Mucosa of stomach (tissue), 1 donor: ENCODE results near the gene TOMT.
"Not testable (repeated sequence)": the region's sequence is repeated elsewhere in the genome, so short reads cannot be mapped to it uniquely, and the experiment has no call there.

ENCODE experiments used
- H3K27me3 ChIP-seq: one replicate; pipeline ENCODE4 v1.7.0; 2013; ENCODE audit warnings: mild to moderate bottlenecking, low read length; ENCODE audit not compliant: control insufficient read depth, insufficient read depth
- H3K36me3 ChIP-seq: one replicate; pipeline ENCODE4 v1.7.0; 2013; ENCODE audit warnings: low read length; ENCODE audit not compliant: control insufficient read depth, insufficient read depth
- H3K4me1 ChIP-seq: one replicate; pipeline ENCODE4 v1.7.0; 2013; ENCODE audit warnings: mild to moderate bottlenecking, low read length; ENCODE audit not compliant: control insufficient read depth, insufficient read depth
- H3K4me3 ChIP-seq: one replicate; pipeline ENCODE4 v1.7.0; 2013; ENCODE audit warnings: low read length
- H3K9ac ChIP-seq: one replicate; pipeline ENCODE4 v1.7.0; 2013; ENCODE audit warnings: mild to moderate bottlenecking, low read length, moderate library complexity
- H3K9me3 ChIP-seq: one replicate; pipeline ENCODE4 v1.7.0; 2013; ENCODE audit warnings: mild to moderate bottlenecking, low read length, moderate library complexity; ENCODE audit not compliant: control insufficient read depth
- donor health status: Pancreatic carcinoma.

TOMT gene

DNA sequence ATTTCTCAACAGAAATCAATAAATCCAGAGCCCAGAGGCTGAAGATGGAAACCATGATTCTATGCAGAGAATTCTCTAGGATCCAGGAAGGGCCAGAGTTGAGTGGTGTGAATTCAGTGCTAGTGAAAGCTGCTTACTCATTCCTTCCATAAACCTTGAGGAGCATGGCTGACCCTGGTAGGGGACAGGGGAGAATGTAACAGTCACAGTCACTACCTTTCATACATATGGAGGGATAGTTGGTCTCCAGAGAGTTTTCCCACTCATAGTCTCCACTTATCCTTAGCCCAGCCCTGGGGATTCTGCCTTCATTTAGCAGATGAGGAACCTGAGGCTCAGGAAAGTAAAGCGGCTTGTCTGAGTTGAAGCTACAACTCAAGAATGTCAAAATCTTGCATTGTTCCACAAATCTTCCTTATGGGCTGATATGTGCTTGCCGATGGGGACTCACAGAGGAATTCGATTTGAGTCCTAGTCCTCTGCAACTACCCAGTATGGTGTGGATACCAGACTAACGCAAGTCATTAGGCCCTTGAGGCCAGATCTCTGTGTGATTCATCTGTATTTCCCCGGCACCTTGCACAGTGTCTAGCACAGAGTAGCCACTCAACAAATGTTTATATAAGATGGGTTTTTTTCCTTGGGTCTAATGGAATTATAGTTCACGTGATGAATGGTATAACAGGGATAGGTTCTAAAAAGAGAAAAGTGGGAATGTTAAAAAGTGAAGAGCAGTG, 10.5 kb downstream of the TOMT start:
- Histone ChIP-seq H3K9ac (no peak overlapping the region), H3K27me3 (no peaks in the 10 kb centered on the region), H3K4me3 (no peak overlapping the region), H3K4me1 (peaks cover 14% of the 10 kb centered on the region), H3K9me3 (no peaks in the 10 kb centered on the region), H3K36me3 (no peaks in the 10 kb centered on the region)

DNA sequence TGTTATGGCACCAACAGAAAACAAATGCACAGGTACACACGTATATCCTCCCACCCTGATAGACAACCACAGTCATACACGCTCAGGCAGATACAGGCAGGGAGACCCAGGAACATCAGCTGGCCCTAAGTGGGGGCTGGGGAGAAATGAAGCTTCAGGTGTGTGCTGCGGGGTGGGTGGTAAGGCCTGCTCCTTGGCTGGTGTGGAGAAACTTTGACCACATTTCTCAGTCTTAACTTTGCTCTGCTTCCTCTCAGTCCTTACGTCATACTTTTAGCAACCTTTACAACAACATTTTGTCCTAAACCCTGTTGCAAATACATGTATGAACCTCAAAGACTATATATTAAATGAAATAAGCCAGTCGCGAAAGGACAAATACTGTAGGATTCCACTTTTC, 13.5 kb downstream of the TOMT start:
- Histone ChIP-seq H3K9ac (no peak overlapping the region), H3K4me1 (no peaks in the 10 kb centered on the region), H3K4me3 (no peak overlapping the region), H3K36me3 (no peaks in the 10 kb centered on the region), H3K9me3 (no peaks in the 10 kb centered on the region), H3K27me3 (no peaks in the 10 kb centered on the region)

DNA sequence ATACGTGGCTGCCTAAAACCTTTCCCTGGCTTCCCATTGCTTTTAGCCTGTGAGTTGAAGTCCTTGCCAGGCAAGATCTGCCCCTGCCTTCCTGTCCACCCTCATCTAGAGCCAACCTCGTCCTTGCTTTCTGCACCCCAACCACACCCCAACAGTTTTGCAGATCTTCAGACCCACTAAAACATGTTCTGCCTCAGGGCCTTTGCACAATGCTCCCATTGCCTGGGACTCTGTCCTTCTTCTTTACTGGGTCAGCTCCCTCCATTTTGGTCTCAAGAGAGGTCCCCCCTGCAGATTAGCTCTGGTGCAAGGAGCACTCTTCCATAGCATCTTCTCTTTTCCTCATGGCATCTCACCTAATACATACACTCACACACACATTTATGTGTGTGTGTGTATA, 15.2 kb downstream of the TOMT start:
- no peak overlapping the region for H3K4me3 ChIP-seq
- no peaks in the 10 kb centered on the region for H3K36me3 ChIP-seq
- H3K9ac ChIP-seq = no peak overlapping the region
- H3K27me3 ChIP-seq = no peaks in the 10 kb centered on the region
- no peaks in the 10 kb centered on the region for H3K4me1 ChIP-seq
- H3K9me3 ChIP-seq = no peaks in the 10 kb centered on the region

DNA sequence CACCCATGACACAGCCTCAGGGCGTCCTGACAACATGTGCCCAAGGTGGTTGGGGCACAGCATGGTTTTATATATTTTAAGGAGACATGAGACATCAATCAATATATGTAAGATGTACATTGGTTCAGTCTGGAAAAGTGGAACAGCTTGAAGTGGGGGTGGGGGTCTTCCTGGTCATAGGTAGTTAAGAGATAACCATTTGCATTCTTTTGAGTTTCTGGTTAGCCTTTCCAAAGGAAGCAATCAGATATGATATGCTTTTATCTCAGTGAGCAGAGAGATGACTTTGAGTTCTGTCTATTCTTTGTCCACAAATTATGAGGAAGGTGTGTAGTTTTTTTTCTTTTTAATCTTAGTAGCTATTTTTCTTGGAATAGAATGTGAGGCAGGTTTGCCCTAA, 16.9 kb downstream of the TOMT start:
- Histone ChIP-seq H3K4me3 (no peak overlapping the region), H3K9me3 (no peaks in the 10 kb centered on the region), H3K27me3 (no peaks in the 10 kb centered on the region), H3K4me1 (no peaks in the 10 kb centered on the region), H3K9ac (no peak overlapping the region), H3K36me3 (no peaks in the 10 kb centered on the region)

DNA sequence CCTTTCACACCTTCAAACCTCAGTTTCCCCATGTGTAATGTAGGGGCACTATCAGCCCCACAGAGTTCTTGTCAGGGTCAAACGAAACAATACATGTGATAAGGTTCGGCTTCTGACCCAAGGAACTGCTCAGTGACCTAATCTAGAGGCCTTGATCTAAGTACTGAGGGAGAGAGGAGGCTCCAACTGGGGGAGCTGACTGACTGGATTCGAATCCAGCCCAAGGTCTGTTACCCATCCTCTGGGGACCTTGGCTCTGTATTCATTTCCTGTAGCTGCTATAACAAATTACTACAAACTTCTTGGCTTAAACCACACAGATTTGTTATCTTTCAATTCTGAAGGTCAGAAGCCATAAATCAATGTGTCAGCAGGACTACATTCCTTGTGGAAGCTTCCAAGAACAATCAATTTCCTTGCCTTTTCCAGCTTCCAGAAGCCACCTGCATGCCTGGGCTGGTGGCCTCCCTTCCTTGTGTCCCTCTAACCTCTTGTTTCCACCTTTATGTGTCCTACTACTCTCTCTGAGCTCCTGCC, 17.5 kb downstream of the TOMT start:
- H3K9ac ChIP-seq = no peak overlapping the region
- no peaks in the 10 kb centered on the region for H3K9me3 ChIP-seq
- no peaks in the 10 kb centered on the region for H3K27me3 ChIP-seq
- H3K36me3 ChIP-seq = no peaks in the 10 kb centered on the region
- no peaks in the 10 kb centered on the region for H3K4me1 ChIP-seq
- no peak overlapping the region for H3K4me3 ChIP-seq

DNA sequence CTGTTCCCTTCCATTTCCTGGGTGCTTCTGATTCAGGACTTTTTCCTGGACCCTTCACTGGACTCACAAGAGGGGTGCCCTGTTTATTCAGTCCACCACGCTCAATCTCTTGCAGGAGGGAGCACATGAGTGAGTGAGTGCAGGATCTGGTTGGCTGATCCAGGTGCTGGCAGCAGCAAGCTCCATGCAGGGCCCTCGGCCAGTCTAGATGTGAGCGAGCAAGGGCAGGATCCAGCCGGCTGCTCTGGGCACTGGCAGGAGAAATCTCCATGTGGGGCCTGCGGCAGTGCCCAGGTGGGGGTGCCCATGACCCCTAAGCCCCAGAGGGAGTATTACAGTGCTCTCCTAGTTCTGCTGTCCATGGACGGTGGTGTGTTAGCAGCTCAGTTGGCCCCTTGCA, 18.3 kb downstream of the TOMT start:
- Histone ChIP-seq H3K9ac (no peak overlapping the region), H3K36me3 (no peaks in the 10 kb centered on the region), H3K4me1 (no peaks in the 10 kb centered on the region), H3K9me3 (no peaks in the 10 kb centered on the region), H3K4me3 (no peak overlapping the region), H3K27me3 (no peaks in the 10 kb centered on the region)

DNA sequence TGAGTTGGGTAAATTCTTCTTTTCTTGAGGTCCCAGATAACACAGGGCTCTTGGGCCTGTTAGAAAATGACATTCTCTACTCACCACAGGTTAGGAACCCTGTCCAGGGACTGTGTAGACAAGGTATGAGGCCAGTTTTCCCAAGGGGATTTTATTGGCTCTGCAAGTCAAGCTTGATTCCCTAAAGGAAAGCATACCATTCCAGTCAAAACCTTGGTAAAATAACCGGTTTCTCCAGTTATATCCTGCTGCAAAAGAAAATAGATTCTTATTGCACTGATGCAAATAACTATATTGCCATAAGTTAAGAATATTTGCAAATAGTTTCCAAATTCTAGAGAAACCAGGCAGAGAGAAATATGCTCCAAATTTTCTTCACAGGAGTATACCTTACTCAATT, 20.2 kb downstream of the TOMT start:
- Histone ChIP-seq H3K9ac (no peak overlapping the region), H3K4me1 (no peaks in the 10 kb centered on the region), H3K4me3 (no peak overlapping the region), H3K36me3 (no peaks in the 10 kb centered on the region), H3K27me3 (no peaks in the 10 kb centered on the region), H3K9me3 (no peaks in the 10 kb centered on the region)

DNA sequence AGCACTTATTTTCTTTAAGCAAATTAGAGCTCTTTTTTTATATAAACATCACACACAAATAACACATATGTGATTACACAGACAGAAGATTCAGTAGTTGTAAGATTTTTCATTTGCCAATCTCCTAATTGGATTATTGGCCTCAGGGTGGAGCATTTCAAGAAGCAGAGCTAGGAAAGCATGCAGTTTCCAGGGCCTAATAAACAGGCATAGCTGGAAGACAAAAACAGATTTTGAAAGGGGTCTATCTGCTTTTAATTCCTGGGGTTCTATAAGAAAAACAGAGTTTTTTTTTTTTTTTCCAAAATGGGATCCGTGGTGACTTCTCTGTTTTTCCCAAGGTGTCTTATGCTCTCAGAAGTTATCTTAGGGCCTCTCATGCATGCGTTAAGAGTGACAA, 22.2 kb downstream of the TOMT start:
- H3K4me3 ChIP-seq = no peak overlapping the region
- H3K9me3 ChIP-seq = no peaks in the 10 kb centered on the region
- H3K4me1 ChIP-seq = no peaks in the 10 kb centered on the region
- H3K36me3 ChIP-seq = no peaks in the 10 kb centered on the region
- H3K9ac ChIP-seq = no peak overlapping the region
- no peaks in the 10 kb centered on the region for H3K27me3 ChIP-seq

DNA sequence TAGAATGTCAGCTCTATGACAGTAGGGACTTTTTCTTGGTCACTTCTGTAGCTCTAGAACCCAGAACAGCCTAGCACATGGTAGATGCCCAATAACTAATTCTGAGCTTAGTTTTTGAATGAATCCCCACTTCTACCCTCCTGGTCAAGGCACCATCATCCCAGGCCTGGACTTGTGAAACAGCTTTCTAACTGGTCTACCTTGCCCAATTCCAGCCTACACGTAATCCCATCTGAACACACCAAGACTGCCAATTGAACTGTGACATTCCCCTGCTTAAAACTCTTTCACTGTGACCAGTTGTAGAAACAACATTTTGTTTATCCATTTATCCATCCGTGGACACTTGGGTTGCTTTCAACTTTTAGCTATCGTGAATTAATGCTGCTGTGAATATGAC, 23.7 kb downstream of the TOMT start:
- Histone ChIP-seq H3K36me3 (no peaks in the 10 kb centered on the region), H3K9ac (no peak overlapping the region), H3K9me3 (no peaks in the 10 kb centered on the region), H3K27me3 (no peaks in the 10 kb centered on the region), H3K4me3 (no peak overlapping the region), H3K4me1 (no peaks in the 10 kb centered on the region)

DNA sequence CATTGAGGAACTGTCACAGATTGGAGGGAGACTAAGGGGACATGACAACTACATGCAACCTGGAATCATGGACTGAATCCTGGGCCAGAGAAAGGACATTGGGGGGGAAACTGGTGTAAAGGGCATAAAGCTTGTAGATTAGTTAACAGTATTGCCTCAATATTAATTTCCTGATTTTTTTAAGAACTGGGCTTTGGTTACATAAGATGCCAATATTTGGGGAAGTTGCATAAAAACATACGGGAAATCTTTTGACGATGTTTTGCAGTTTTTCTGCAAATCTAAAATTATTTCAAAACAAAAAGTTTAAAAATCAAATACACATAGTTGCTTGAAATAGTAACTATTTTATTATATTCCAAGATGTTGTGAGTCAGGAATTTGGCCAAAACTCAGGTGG, 26.9 kb downstream of the TOMT start:
- no peak overlapping the region for H3K9ac ChIP-seq
- no peaks in the 10 kb centered on the region for H3K27me3 ChIP-seq
- no peaks in the 10 kb centered on the region for H3K4me1 ChIP-seq
- H3K4me3 ChIP-seq = no peak overlapping the region
- H3K36me3 ChIP-seq = no peaks in the 10 kb centered on the region
- H3K9me3 ChIP-seq = no peaks in the 10 kb centered on the region

DNA sequence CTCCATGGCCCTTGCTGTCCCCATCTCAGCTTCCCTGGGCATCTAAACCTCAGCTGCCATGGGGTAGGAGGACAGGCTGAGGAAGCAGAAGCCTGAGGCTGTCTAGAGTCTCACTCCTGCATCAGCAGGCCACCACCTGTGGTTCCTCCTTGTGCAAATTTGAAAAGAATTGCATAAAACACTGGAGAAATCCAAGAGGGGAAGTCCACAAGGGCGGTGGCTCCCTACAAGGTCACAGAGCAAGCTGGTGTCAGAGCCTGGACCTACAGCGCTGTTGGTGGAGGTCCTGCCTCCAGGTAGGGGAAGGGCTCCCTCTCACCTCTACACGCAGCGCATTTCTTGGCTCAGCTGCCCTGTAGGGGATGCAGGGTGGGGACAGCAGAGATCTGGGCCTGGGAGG, 29.7 kb downstream of the TOMT start, which contains the start of gene FOLR3:
FOLR3 (plus strand) TSS at position 253 of the 400 bp plus-strand sequence. CDS start 228 bp downstream, outside the sequence.
- not testable (repeated sequence) for H3K27me3 ChIP-seq, H3K36me3 ChIP-seq, H3K4me3 ChIP-seq, H3K4me1 ChIP-seq, H3K9me3 ChIP-seq, H3K9ac ChIP-seq

DNA sequence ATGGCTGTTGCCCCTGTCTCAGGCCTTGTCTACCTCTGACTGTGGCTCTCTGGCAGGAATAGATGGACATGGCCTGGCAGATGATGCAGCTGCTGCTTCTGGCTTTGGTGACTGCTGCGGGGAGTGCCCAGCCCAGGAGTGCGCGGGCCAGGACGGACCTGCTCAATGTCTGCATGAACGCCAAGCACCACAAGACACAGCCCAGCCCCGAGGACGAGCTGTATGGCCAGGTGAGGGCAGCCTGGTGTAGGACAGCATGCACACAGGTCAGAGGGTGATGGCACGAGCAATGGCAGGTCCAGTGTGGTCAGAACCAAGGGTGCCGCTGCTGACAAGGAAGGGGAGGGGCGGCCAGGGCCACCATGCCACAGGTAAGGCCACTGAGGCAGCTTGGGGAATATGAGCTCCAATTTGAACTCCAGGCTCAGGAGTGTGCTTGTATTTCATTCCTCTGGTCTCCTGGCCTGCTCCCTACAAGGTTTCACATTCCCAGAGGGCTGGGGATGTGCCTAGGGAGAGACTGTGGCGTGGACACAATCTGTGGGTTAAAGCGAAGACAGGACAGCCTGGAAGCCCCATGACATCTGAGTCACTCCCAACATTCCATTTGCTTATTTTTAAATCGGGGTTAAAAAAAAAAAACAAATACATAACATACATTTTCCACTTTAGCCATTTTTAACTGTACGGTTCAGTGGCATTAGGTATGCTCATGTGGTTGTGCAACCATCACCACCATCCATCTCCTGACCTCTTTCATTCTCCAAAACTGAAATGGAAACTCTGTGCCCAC, 30.4 kb downstream of the TOMT start:
- no peaks in the 10 kb centered on the region for H3K9me3 ChIP-seq
- no peak overlapping the region for H3K4me3 ChIP-seq
- no peak overlapping the region for H3K9ac ChIP-seq
- no peaks in the 10 kb centered on the region for H3K4me1 ChIP-seq
- no peaks in the 10 kb centered on the region for H3K36me3 ChIP-seq
- H3K27me3 ChIP-seq = no peaks in the 10 kb centered on the region
